ENCODE data around the gene KRT15.

The KRT15 gene

DNA sequence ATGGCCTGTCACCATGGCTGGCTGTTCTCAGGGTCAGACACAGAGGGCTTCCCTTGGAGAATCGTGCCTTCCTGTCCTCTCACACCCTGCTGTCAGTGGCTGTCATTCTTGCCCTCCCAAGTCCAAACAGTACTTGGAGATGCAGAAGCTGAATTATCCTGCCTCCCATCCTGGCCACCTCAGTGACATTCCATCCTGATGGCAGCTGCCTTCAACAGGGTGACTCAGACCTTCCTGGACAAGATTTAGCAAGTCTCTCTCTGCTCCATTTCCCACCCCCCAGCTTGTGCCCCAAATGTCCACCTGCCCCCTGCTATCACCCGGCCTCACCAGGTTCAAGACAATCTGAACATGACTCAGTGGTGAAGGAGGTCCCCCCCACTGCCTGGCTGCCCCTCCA lies 24.2 kb downstream of the KRT15 start:
- no peaks in the 10 kb centered on the region for H3K9me3 ChIP-seq (ENCODE audit: control insufficient read depth in 5 of 5, low read length in 5 of 5)
- H3K9ac ChIP-seq (ENCODE audit: low read length in 5 of 5) = no peak overlapping the region
- H3K27ac ChIP-seq (ENCODE audit: low read depth, low read length) = no peak overlapping the region
- no peak overlapping the region for H3K4me3 ChIP-seq (ENCODE audit: low read depth in 1 of 5, low read length in 5 of 5)
- H3K36me3 ChIP-seq (ENCODE audit: control insufficient read depth in 5 of 5, insufficient read depth in 5 of 5, low read length in 5 of 5) = no peaks in the 10 kb centered on the region
- peaks cover 0 to 30% (median 15%) of the 10 kb centered on the region in 5 donors for H3K4me1 ChIP-seq (ENCODE audit: control insufficient read depth in 5 of 5, insufficient read depth in 5 of 5, low read length in 5 of 5)
- peaks cover 0 to 12% (median 0%) of the 10 kb centered on the region in 5 donors for H3K27me3 ChIP-seq (ENCODE audit: control insufficient read depth in 5 of 5, insufficient read depth in 4 of 5, low read length in 5 of 5)

GRCh38 chr17:41492771-41493170 lies 25.9 kb downstream of the KRT15 start:
- no peak overlapping the region for H3K9ac ChIP-seq (ENCODE audit: low read length in 5 of 5)
- H3K27me3 ChIP-seq (ENCODE audit: control insufficient read depth in 5 of 5, insufficient read depth in 4 of 5, low read length in 5 of 5) = peaks cover 0 to 8% (median 0%) of the 10 kb centered on the region in 5 donors
- H3K4me1 ChIP-seq (ENCODE audit: control insufficient read depth in 5 of 5, insufficient read depth in 5 of 5, low read length in 5 of 5) = peaks cover 0 to 24% (median 15%) of the 10 kb centered on the region in 5 donors
- H3K9me3 ChIP-seq (ENCODE audit: control insufficient read depth in 5 of 5, low read length in 5 of 5) = no peaks in the 10 kb centered on the region
- no peak overlapping the region for H3K27ac ChIP-seq (ENCODE audit: low read depth, low read length)
- no peaks in the 10 kb centered on the region for H3K36me3 ChIP-seq (ENCODE audit: control insufficient read depth in 5 of 5, insufficient read depth in 5 of 5, low read length in 5 of 5)
- no peak overlapping the region for H3K4me3 ChIP-seq (ENCODE audit: low read depth in 1 of 5, low read length in 5 of 5)

DNA sequence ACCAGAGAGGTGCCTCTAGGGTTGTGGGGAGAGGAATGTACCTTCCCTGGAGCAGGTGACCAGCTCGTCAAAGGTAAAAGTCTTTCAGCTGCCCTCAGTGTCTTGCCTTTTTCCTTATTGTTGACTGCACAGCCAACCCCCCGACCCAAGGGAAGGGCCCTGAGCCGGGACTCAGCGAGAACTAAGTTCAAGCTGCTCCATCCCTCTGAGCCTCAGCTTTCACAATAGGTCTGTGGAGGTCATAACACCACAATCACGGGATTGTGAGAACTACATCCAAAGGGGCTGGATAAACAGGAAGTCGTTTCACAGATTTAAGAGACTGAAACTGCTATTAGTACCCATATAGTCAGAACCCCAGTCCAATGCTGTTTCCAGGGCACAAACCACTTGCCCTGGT lies 26.3 kb downstream of the KRT15 start:
- H3K4me1 ChIP-seq (ENCODE audit: control insufficient read depth in 5 of 5, insufficient read depth in 5 of 5, low read length in 5 of 5) = peaks cover 0 to 24% (median 15%) of the 10 kb centered on the region in 5 donors
- peaks cover 0 to 6% (median 1%) of the 10 kb centered on the region in 5 donors for H3K27me3 ChIP-seq (ENCODE audit: control insufficient read depth in 5 of 5, insufficient read depth in 4 of 5, low read length in 5 of 5)
- H3K9ac ChIP-seq (ENCODE audit: low read length in 5 of 5) = no peak overlapping the region
- no peak overlapping the region for H3K4me3 ChIP-seq (ENCODE audit: low read depth in 1 of 5, low read length in 5 of 5)
- no peaks in the 10 kb centered on the region for H3K9me3 ChIP-seq (ENCODE audit: control insufficient read depth in 5 of 5, low read length in 5 of 5)
- no peak overlapping the region for H3K27ac ChIP-seq (ENCODE audit: low read depth, low read length)
- H3K36me3 ChIP-seq (ENCODE audit: control insufficient read depth in 5 of 5, insufficient read depth in 5 of 5, low read length in 5 of 5) = no peaks in the 10 kb centered on the region

DNA sequence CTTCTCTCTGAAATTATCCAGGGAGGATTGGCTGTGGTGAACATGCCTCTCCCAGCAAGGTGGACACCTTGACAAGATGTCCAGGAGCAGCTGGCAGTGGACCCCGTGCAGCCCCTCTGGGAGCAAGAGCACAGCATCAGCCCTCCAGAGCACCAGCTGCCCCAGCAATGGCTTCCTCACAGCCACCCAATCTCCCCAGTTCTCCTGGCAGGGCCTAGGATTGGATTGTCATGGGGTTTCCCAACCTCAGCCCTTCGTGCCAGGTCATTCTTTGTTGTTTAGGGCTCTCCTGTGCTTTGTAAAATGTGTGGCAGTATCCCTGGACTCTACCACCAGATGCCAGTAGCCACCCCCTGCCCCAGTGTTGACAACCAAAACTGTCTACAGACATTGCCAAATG lies 27.2 kb downstream of the KRT15 start:
- H3K27ac ChIP-seq (ENCODE audit: low read depth, low read length) = no peak overlapping the region
- peaks cover 0 to 8% (median 5%) of the 10 kb centered on the region in 5 donors for H3K27me3 ChIP-seq (ENCODE audit: control insufficient read depth in 5 of 5, insufficient read depth in 4 of 5, low read length in 5 of 5)
- no peaks in the 10 kb centered on the region for H3K9me3 ChIP-seq (ENCODE audit: control insufficient read depth in 5 of 5, low read length in 5 of 5)
- no peak overlapping the region for H3K4me3 ChIP-seq (ENCODE audit: low read depth in 1 of 5, low read length in 5 of 5)
- H3K9ac ChIP-seq (ENCODE audit: low read length in 5 of 5) = no peak overlapping the region
- H3K36me3 ChIP-seq (ENCODE audit: control insufficient read depth in 5 of 5, insufficient read depth in 5 of 5, low read length in 5 of 5) = no peaks in the 10 kb centered on the region
- H3K4me1 ChIP-seq (ENCODE audit: control insufficient read depth in 5 of 5, insufficient read depth in 5 of 5, low read length in 5 of 5) = peaks cover 0 to 19% (median 12%) of the 10 kb centered on the region in 5 donors

GRCh38 chr17:41490000-41490990 lies 28.4 kb downstream of the KRT15 start:
- Histone ChIP-seq H3K27me3 (ENCODE audit: control insufficient read depth in 5 of 5, insufficient read depth in 4 of 5, low read length in 5 of 5) (peaks cover 0 to 9% (median 5%) of the 10 kb centered on the region in 5 donors), H3K4me3 (ENCODE audit: low read depth in 1 of 5, low read length in 5 of 5) (no peak overlapping the region), H3K4me1 (ENCODE audit: control insufficient read depth in 5 of 5, insufficient read depth in 5 of 5, low read length in 5 of 5) (peaks cover 0 to 19% (median 12%) of the 10 kb centered on the region in 5 donors), H3K9me3 (ENCODE audit: control insufficient read depth in 5 of 5, low read length in 5 of 5) (no peaks in the 10 kb centered on the region), H3K27ac (ENCODE audit: low read depth, low read length) (no peak overlapping the region), H3K9ac (ENCODE audit: low read length in 5 of 5) (no peak overlapping the region), H3K36me3 (ENCODE audit: control insufficient read depth in 5 of 5, insufficient read depth in 5 of 5, low read length in 5 of 5) (no peaks in the 10 kb centered on the region)

DNA sequence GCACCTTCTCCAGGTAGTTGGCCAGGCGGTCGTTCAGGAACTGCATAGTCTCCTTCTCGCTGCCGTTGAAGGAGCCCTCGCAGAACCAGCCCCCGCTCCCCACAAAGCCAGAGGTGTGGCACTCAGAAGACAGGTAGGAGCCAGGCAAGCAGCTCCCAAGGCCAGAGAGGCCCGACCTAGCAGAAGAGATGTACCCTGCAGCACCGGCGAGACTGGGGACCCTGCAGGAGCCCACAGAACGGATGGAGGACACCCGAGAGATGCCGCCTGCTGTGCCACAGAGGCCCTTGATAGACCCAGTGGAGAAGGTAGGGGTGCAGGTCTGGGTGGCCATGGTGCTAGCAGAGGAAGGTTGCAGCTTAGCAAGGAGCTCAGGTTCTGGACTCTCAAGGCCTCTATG lies 29.2 kb downstream of the KRT15 start, which contains the start of gene KRT36:
KRT36 (minus strand) TSS at position 380 of the 400 bp plus-strand sequence; CDS start at position 334, 46 bp downstream.
- no peak within 1 kb of the TSS for H3K27ac ChIP-seq (ENCODE audit: low read depth, low read length)
- no peak within 1 kb of the TSS for H3K4me3 ChIP-seq (ENCODE audit: low read depth in 1 of 5, low read length in 5 of 5)
- H3K9ac ChIP-seq (ENCODE audit: low read length in 5 of 5) = no peak within 1 kb of the TSS
- no peaks in the 10 kb centered on the region for H3K9me3 ChIP-seq (ENCODE audit: control insufficient read depth in 5 of 5, low read length in 5 of 5)
- H3K27me3 ChIP-seq (ENCODE audit: control insufficient read depth in 5 of 5, insufficient read depth in 4 of 5, low read length in 5 of 5) = peaks cover 0 to 11% (median 5%) of the 10 kb centered on the region in 5 donors
- H3K4me1 ChIP-seq (ENCODE audit: control insufficient read depth in 5 of 5, insufficient read depth in 5 of 5, low read length in 5 of 5) = peaks cover 0 to 19% (median 12%) of the 10 kb centered on the region in 5 donors
- no peaks in the 10 kb centered on the region for H3K36me3 ChIP-seq (ENCODE audit: control insufficient read depth in 5 of 5, insufficient read depth in 5 of 5, low read length in 5 of 5)

DNA sequence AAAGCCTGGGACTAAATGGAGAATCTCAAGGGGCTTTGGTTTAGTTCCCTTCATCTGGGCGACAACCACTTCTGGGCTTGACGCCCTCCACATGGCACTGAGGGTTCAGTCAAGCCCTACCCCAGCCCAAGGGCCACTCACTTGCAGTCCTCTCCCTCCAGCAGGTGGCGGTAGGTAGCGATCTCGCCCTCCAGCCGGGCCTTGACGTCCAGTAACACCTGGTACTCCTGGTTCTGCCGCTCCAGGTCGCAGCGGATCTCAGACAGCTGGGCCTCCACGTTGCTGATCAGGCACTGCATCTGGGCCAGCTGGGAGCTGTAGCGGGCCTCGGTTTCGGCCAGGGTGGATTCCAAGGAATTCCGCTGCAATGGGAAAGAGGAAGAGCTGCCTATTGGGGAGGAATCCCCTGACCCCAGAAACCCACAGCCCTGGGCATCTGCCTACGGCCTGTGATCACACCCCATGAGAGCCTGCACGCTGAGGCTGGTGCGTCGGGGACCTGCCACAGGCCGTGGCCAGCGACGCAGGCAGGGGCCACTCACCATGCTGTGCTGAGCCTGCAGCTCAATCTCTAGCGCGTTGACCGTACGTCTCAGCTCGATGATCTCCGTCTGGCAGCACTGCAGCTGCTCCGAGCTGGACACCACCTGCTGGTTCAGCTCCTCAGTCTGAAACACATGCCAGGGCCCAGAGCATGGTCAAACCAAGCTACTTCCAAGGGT lies 31.7 kb downstream of the KRT15 start:
- Histone ChIP-seq H3K27me3 (ENCODE audit: control insufficient read depth in 5 of 5, insufficient read depth in 4 of 5, low read length in 5 of 5) (peaks cover 0 to 11% (median 5%) of the 10 kb centered on the region in 5 donors), H3K9ac (ENCODE audit: low read length in 5 of 5) (no peak overlapping the region), H3K27ac (ENCODE audit: low read depth, low read length) (no peak overlapping the region), H3K4me1 (ENCODE audit: control insufficient read depth in 5 of 5, insufficient read depth in 5 of 5, low read length in 5 of 5) (peaks cover 0 to 4% (median 0%) of the 10 kb centered on the region in 5 donors), H3K36me3 (ENCODE audit: control insufficient read depth in 5 of 5, insufficient read depth in 5 of 5, low read length in 5 of 5) (no peaks in the 10 kb centered on the region), H3K9me3 (ENCODE audit: control insufficient read depth in 5 of 5, low read length in 5 of 5) (no peaks in the 10 kb centered on the region), H3K4me3 (ENCODE audit: low read depth in 1 of 5, low read length in 5 of 5) (no peak overlapping the region)

- Histone ChIP-seq H3K9ac (ENCODE audit: low read length in 5 of 5) (no peak overlapping the region), H3K4me1 (ENCODE audit: control insufficient read depth in 5 of 5, insufficient read depth in 5 of 5, low read length in 5 of 5) (peaks cover 0 to 4% (median 0%) of the 10 kb centered on the region in 5 donors), H3K27me3 (ENCODE audit: control insufficient read depth in 5 of 5, insufficient read depth in 4 of 5, low read length in 5 of 5) (peaks cover 0 to 11% (median 5%) of the 10 kb centered on the region in 5 donors), H3K36me3 (ENCODE audit: control insufficient read depth in 5 of 5, insufficient read depth in 5 of 5, low read length in 5 of 5) (no peaks in the 10 kb centered on the region), H3K27ac (ENCODE audit: low read depth, low read length) (no peak overlapping the region), H3K4me3 (ENCODE audit: low read depth in 1 of 5, low read length in 5 of 5) (no peak overlapping the region), H3K9me3 (ENCODE audit: control insufficient read depth in 5 of 5, low read length in 5 of 5) (no peaks in the 10 kb centered on the region)
These were observed 32.4 kb downstream of the KRT15 start for GRCh38 chr17:41486316-41486715.

DNA sequence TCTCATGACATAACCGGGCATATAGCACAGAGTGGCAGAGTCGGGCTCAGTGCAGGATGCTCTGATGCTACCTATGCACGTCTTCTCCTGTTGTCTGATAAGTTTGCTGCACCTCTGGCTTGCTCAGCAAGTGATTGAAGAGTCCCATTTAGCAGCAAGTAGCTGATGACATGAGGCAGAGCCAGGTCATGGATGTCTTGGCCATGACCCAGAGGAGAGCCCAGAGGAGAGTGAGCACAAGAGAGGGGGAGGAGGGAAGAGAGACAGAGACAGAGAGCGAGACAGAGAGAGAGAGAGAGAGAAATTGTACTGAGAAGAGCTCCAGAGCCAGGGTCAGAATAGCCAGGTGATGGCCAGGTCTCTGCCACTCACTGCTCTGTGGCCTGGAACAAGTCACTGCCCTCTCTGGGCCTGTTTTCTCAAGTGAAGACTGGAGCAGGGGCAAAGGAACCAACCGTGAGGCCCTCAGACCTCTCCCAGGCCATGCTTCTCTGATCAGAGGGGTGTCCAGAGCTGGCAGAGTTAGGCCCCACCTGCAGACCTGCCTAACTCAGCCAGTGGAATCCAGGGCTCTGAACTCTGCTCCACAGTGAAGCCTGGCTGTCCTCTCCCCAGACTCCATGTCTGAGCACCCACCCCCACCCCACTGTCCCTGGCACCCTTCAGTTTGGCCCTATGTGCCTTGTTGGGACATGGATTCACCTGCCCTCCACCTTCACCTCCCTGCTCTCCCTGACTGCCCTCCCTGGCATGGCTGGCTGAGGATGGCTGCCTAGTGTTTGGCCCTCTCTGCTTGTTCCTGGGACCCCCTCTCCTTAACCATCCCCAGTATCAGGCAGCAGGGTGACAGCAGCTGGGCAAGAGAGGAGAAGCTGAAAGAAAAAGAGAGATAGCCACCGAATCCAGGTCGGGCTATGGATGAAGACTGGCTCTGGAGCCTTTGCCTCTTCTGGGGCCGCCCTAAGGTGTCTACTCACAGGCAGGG lies 33.5 kb downstream of the KRT15 start:
- H3K9ac ChIP-seq (ENCODE audit: low read length in 5 of 5) = no peak overlapping the region
- H3K27ac ChIP-seq (ENCODE audit: low read depth, low read length) = no peak overlapping the region

More for the DNA sequence above, 33.5 kb downstream of the KRT15 start:
- Histone ChIP-seq H3K36me3 (ENCODE audit: control insufficient read depth in 5 of 5, insufficient read depth in 5 of 5, low read length in 5 of 5) (no peaks in the 10 kb centered on the region), H3K4me1 (ENCODE audit: control insufficient read depth in 5 of 5, insufficient read depth in 5 of 5, low read length in 5 of 5) (peaks cover 0 to 3% (median 0%) of the 10 kb centered on the region in 5 donors), H3K4me3 (ENCODE audit: low read depth in 1 of 5, low read length in 5 of 5) (no peak overlapping the region), H3K9me3 (ENCODE audit: control insufficient read depth in 5 of 5, low read length in 5 of 5) (no peaks in the 10 kb centered on the region), H3K27me3 (ENCODE audit: control insufficient read depth in 5 of 5, insufficient read depth in 4 of 5, low read length in 5 of 5) (peaks cover 0 to 11% (median 5%) of the 10 kb centered on the region in 5 donors)

All from subcutaneous abdominal adipose tissue (tissue), 5 donors.